22Rv1 (cell line): ENCODE measurements around the gene PKNOX2.

ENCODE experiments used
- H3K27ac ChIP-seq: fragments of 450-650 bp; 2 replicates; pipeline ENCODE4 v1.5.1; 2017
- ZFX ChIP-seq: fragments of 450-650 bp; IDR thresholded peaks from 2 replicates; pipeline ENCODE4 v1.6.1; 2017; ENCODE audit warnings: antibody characterized with exemption, borderline replicate concordance
- TF ChIP-seq, protein P1 (sequence below): fragments of 450-650 bp; IDR thresholded peaks from 2 replicates; pipeline ENCODE4 v1.5.1; 2017; ENCODE audit warnings: mild to moderate bottlenecking

PKNOX2 gene

DNA sequence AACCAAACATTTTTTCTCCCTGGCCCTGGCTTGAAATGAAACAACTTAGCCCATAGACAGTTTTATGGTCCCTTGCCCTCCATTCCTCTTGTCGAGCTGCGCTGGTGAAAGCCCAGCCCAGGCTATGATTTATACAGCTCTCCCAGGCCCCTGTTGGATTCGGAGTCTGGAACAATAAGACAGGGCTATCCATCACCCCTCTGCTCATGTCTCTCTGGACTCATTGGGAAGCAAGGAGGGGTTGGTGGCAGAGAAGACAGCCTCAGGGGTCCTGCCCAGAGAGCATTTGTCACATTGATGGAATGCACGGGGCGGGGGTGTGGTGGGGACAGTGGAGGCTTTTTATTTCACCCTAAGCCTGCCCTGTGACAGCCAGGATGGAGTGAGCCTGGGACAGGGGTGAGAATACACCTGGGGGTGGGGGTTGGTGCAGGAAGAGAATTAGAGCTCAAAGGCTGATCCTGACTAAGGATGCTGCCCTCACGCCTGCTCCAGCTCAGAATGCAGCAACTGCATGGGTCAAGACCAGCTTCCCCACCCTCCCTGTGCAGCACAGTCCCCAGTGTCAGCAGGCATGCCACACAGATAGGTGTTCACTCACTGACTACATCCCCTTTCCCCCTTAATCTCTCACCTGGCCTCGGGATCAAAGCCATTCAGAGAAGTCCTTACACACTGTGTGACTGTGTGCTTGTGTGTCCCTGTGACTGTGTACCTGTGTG is 10.0 kb upstream of the PKNOX2 start:
- no peak overlapping the region for H3K27ac ChIP-seq
- no peak for TF ChIP-seq ZFX
- TF ChIP-seq, protein P1, sequence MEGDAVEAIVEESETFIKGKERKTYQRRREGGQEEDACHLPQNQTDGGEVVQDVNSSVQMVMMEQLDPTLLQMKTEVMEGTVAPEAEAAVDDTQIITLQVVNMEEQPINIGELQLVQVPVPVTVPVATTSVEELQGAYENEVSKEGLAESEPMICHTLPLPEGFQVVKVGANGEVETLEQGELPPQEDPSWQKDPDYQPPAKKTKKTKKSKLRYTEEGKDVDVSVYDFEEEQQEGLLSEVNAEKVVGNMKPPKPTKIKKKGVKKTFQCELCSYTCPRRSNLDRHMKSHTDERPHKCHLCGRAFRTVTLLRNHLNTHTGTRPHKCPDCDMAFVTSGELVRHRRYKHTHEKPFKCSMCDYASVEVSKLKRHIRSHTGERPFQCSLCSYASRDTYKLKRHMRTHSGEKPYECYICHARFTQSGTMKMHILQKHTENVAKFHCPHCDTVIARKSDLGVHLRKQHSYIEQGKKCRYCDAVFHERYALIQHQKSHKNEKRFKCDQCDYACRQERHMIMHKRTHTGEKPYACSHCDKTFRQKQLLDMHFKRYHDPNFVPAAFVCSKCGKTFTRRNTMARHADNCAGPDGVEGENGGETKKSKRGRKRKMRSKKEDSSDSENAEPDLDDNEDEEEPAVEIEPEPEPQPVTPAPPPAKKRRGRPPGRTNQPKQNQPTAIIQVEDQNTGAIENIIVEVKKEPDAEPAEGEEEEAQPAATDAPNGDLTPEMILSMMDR: no peak

DNA sequence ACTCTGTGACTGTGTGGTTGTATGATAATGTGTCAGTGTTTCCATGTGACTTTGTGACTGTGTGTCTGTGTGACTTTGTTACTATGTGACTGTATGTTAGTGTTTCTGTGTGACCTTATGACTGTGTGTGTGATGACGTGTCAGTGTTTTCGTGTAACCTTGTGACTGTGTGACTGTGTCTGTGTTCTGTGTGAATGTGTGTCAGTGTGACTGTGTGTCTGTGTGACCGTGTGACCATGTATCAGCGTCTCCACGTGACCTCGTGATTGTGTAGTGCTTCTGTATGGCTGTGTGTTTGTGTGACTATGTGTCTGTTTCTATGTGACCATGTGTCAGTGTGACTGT is 9.5 kb upstream of the PKNOX2 start:
- TF ChIP-seq, protein P1: no peak
- no peak for TF ChIP-seq ZFX
- no peak overlapping the region for H3K27ac ChIP-seq

GRCh38 chr11:125155767-125156166 is 8.8 kb upstream of the PKNOX2 start:
- no peak overlapping the region for H3K27ac ChIP-seq
- TF ChIP-seq, protein P1: no peak
- no peak for TF ChIP-seq ZFX

DNA sequence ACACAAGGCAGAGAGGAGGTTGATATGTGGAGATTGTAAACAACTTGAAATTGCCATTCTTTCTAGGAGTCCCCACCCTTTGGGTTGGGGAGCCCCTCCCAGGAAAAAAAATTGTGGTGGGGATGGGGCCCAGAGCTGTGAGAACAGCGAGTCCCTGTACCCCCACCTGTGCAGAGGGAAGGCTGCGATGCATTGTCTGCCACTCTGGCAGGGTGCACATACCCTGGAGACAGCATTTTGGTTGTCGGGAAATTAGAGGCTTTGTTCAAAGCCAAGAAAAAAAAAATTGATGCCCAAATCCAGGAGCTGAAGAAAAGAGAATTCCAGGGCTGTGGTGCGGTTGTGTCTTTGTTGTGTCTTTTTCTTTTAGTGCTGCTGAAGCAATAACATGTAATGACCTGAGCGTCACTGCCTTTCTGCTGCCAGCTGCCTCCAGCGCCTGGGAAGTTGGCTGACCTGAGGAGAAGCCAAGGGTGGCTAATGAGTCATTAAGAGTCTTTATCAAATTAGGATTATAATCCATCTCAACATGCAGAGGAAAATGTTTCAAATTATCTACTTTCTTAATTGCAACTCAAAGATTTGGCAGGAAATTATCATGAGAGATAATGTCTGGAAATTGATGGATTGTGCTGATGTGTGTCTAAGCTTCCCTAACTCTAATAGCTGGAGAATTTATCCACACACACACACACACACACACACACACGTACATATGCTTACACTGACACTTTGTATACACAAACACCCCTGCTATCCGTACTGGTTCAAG is 8.0 kb upstream of the PKNOX2 start:
- TF ChIP-seq, protein P1: no peak
- TF ChIP-seq ZFX: no peak
- no peak overlapping the region for H3K27ac ChIP-seq

GRCh38 chr11:125157118-125157733 is 7.3 kb upstream of the PKNOX2 start:
- TF ChIP-seq, protein P1: no peak
- no peak for TF ChIP-seq ZFX
- H3K27ac ChIP-seq: no peak overlapping the region

- H3K27ac ChIP-seq: no peak overlapping the region
- TF ChIP-seq, protein P1: no peak
- no peak for TF ChIP-seq ZFX
Measured at GRCh38 chr11:125157953-125158680, 6.4 kb upstream of the PKNOX2 start.
